ENCODE results near the gene TBC1D9.

TBC1D9 gene

DNA sequence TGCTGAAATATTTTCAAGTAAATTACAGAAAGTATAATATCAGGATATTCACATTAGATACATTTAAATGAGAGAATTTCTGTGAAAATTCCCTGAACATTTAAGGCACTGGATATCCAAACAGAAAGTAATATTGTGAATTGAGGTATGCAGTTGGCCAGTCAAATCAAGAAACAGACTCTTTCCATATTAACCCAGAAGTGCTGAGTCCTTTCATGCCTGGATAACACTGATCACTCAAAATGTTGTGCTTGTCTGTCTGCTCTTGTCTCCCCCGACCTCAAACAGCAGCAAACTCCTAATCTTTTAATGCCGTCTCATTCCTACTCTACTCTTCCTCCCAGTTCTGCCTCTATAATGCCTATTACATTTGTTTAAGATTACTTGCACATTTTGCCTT, 51.2 kb downstream of the TBC1D9 start:
- Histone ChIP-seq H3K27ac (ENCODE audit: low read depth, low read length) (no peak overlapping the region), H3K9me3 (ENCODE audit: control insufficient read depth, insufficient read depth, low read length) (no peaks in the 10 kb centered on the region), H3K4me2 (ENCODE audit: low read length) (no peak overlapping the region), H3F3A (ENCODE audit: control insufficient read depth, insufficient read depth) (no peaks in the 10 kb centered on the region), H3K79me2 (ENCODE audit: control insufficient read depth, low read length) (no peaks in the 10 kb centered on the region), H3K27me3 (ENCODE audit: control insufficient read depth, low read length) (no peaks in the 10 kb centered on the region), H3K36me3 (ENCODE audit: control insufficient read depth, low read length) (no peaks in the 10 kb centered on the region), H3K4me3 (ENCODE audit: low read length) (no peak overlapping the region), H3K4me1 (ENCODE audit: control insufficient read depth, low read length) (no peaks in the 10 kb centered on the region), H3K9me2 (replicated peaks; ENCODE audit: control insufficient read depth, low read length) (no peaks in the 10 kb centered on the region), H4K20me1 (ENCODE audit: control insufficient read depth, insufficient read depth, low read depth, low read length) (no peaks in the 10 kb centered on the region)
- TF ChIP-seq EZH2phosphoT487 (IDR thresholded peaks at IDR 0.05; ENCODE audit: borderline replicate concordance, low read length) (no peak), CTCF (IDR thresholded peaks at IDR 0.05; ENCODE audit: low read depth, low read length, poor library complexity, severe bottlenecking) (no peak)

DNA sequence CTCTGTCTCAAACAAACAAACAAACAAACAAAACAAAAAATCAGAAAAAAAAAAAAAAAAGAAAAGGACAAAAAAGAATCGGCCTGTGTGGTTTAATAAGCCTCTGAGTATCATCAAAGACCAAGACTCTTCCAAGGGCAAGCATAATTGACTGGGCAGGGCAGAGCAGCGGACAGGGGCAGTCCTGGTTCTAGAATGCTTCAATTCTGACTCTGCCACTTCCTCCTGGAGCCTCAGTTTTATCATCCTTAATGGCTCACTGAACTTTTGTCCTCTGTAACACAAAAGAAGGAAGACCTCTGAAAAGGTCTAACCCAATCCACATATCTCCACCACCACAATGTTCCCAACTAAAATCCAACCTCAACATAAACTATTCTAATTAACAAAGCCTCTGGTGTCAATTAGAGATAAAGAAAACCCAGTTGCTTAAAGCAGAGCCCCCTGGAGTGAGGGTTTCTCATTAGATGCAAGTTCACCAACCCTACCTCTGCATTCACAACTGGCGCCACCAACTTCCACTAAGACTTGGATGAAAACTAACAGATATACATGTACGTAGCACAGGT, 51.7 kb downstream of the TBC1D9 start:
- H3K4me2 ChIP-seq (ENCODE audit: low read length) = no peak overlapping the region
- no peaks in the 10 kb centered on the region for H3K27me3 ChIP-seq (ENCODE audit: control insufficient read depth, low read length)
- no peaks in the 10 kb centered on the region for H3K9me2 ChIP-seq (replicated peaks; ENCODE audit: control insufficient read depth, low read length)
- no peaks in the 10 kb centered on the region for H3K4me1 ChIP-seq (ENCODE audit: control insufficient read depth, low read length)
- no peaks in the 10 kb centered on the region for H3K36me3 ChIP-seq (ENCODE audit: control insufficient read depth, low read length)
- H3K4me3 ChIP-seq (ENCODE audit: low read length) = no peak overlapping the region
- H3K9me3 ChIP-seq (ENCODE audit: control insufficient read depth, insufficient read depth, low read length) = no peaks in the 10 kb centered on the region
- TF ChIP-seq CTCF (IDR thresholded peaks at IDR 0.05; ENCODE audit: low read depth, low read length, poor library complexity, severe bottlenecking) (no peak), EZH2phosphoT487 (IDR thresholded peaks at IDR 0.05; ENCODE audit: borderline replicate concordance, low read length) (no peak)
- H3F3A ChIP-seq (ENCODE audit: control insufficient read depth, insufficient read depth) = no peaks in the 10 kb centered on the region
- no peaks in the 10 kb centered on the region for H3K79me2 ChIP-seq (ENCODE audit: control insufficient read depth, low read length)
- no peaks in the 10 kb centered on the region for H4K20me1 ChIP-seq (ENCODE audit: control insufficient read depth, insufficient read depth, low read depth, low read length)
- H3K27ac ChIP-seq (ENCODE audit: low read depth, low read length) = no peak overlapping the region

DNA sequence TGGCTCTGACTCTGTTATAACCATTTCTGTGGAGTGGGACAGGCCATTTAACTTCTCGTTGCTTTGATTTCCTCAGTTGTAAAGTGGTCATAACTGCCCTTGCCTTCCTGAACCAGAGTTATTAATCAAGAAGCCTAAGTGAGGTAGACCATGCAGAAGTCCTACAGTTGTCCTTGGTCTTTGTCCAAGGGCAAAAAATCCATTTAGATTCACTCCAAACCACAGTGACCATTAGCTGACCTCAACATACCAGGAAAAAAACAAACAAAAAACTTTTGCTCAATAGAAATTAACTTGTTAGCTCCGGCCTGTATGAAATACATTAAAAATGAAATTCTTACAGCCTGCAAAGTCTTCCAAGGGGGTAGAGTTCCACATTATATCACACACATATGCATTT, 52.7 kb downstream of the TBC1D9 start:
- H3K9me3 ChIP-seq (ENCODE audit: control insufficient read depth, insufficient read depth, low read length) = no peaks in the 10 kb centered on the region
- H3K36me3 ChIP-seq (ENCODE audit: control insufficient read depth, low read length) = no peaks in the 10 kb centered on the region
- no peaks in the 10 kb centered on the region for H3K79me2 ChIP-seq (ENCODE audit: control insufficient read depth, low read length)
- no peaks in the 10 kb centered on the region for H3K9me2 ChIP-seq (replicated peaks; ENCODE audit: control insufficient read depth, low read length)
- TF ChIP-seq EZH2phosphoT487 (IDR thresholded peaks at IDR 0.05; ENCODE audit: borderline replicate concordance, low read length) = no peak
- TF ChIP-seq CTCF (IDR thresholded peaks at IDR 0.05; ENCODE audit: low read depth, low read length, poor library complexity, severe bottlenecking) = no peak
- H3K27ac ChIP-seq (ENCODE audit: low read depth, low read length) = no peak overlapping the region
- H4K20me1 ChIP-seq (ENCODE audit: control insufficient read depth, insufficient read depth, low read depth, low read length) = no peaks in the 10 kb centered on the region
- H3K4me1 ChIP-seq (ENCODE audit: control insufficient read depth, low read length) = no peaks in the 10 kb centered on the region
- H3K27me3 ChIP-seq (ENCODE audit: control insufficient read depth, low read length) = no peaks in the 10 kb centered on the region
- no peak overlapping the region for H3K4me3 ChIP-seq (ENCODE audit: low read length)
- no peak overlapping the region for H3K4me2 ChIP-seq (ENCODE audit: low read length)
- no peaks in the 10 kb centered on the region for H3F3A ChIP-seq (ENCODE audit: control insufficient read depth, insufficient read depth)

Data from DOHH2 (cell line).